Stimulated activated CD8-positive, alpha-beta memory T cell treated with anti-CD3 and anti-CD28 coated beads, Interleukin-4, amount 100 ng/mL, for 4 hours (primary cell): Measurements from ENCODE around the gene RING1.

Source experiments
- DNase-seq, 2 donors: peaks; one replicate each; pipeline ENCODE4 v3.0.0-alpha.2; 2020; ENCODE audit warnings: low read depth in 2 of 2, low spot score in 1 of 2

The RING1 gene

GRCh38 chr6:33171880-33172687 lies 36.2 kb upstream of the RING1 start:
- no peak for DNase-seq

GRCh38 chr6:33172688-33173534 lies 35.4 kb upstream of the RING1 start:
- DNase-seq: no peak

- DNase-seq: no peak
These were observed 34.6 kb upstream of the RING1 start for GRCh38 chr6:33173535-33174180.

GRCh38 chr6:33174784-33175183 lies 33.5 kb upstream of the RING1 start:
- no peak for DNase-seq

- DNase-seq: no peak
These were observed 32.7 kb upstream of the RING1 start for GRCh38 chr6:33175436-33176069.

- no peak for DNase-seq
These were observed 31.4 kb upstream of the RING1 start for GRCh38 chr6:33176906-33177305.

- no peak for DNase-seq
These were observed 30.5 kb upstream of the RING1 start for GRCh38 chr6:33177552-33178446.

- no peak for DNase-seq
These were observed 29.4 kb upstream of the RING1 start for GRCh38 chr6:33178755-33179475.

- DNase-seq: no peak
These were observed 27.2 kb upstream of the RING1 start for GRCh38 chr6:33181141-33181540.

GRCh38 chr6:33183071-33183683 lies 25.1 kb upstream of the RING1 start:
- DNase-seq: no peak

GRCh38 chr6:33185190-33185589 lies 23.1 kb upstream of the RING1 start:
- no peak for DNase-seq

- no peak for DNase-seq
These were observed 22.6 kb upstream of the RING1 start for GRCh38 chr6:33185654-33186187.

- no peak for DNase-seq
These were observed 20.5 kb upstream of the RING1 start for GRCh38 chr6:33187809-33188208.

- DNase-seq: no peak
These were observed 19.1 kb upstream of the RING1 start for GRCh38 chr6:33189164-33189563.

- no peak for DNase-seq
These were observed 18.5 kb upstream of the RING1 start for GRCh38 chr6:33189625-33190448.

- no peak for DNase-seq
These were observed 17.7 kb upstream of the RING1 start for GRCh38 chr6:33190504-33191107.

GRCh38 chr6:33191383-33192104 lies 16.8 kb upstream of the RING1 start:
- no peak for DNase-seq
